Neural cell (in vitro differentiated cells): Measurements from ENCODE around the gene CDH12. TPM values are rescaled to one million over a fixed set of nuclear protein-coding genes. Genes with fewer than 3 reads are reported as not detected.

Experiments used
- H2AFZ ChIP-seq: fragments of 200-600, 300-800 bp; sonication (generic), shearing (Covaris generic); 2 replicates; pipeline ENCODE4 v1.6.0; 2014; ENCODE audit warnings: low read depth, mild to moderate bottlenecking, antibody characterized with exemption, low read length, moderate library complexity
- H3F3A ChIP-seq: fragments of 200-600 bp; shearing (Covaris generic); 2 replicates; pipeline ENCODE4 v1.6.1; 2016; ENCODE audit warnings: mild to moderate bottlenecking, moderate library complexity, mixed read lengths, antibody characterized with exemption, low read length; ENCODE audit not compliant: insufficient read depth, poor library complexity, severe bottlenecking
- H3K27ac ChIP-seq: fragments of 200-600, 300-800 bp; sonication (generic), shearing (Covaris generic); 2 replicates; pipeline ENCODE4 v1.5.1; 2014; ENCODE audit warnings: mild to moderate bottlenecking, low read length, moderate library complexity
- H3K27me3 ChIP-seq: fragments of 300-800, 200-600 bp; sonication (generic), shearing (Covaris generic); 2 replicates; pipeline ENCODE4 v1.6.0; 2014; ENCODE audit warnings: mild to moderate bottlenecking, low read depth, low read length, moderate library complexity; ENCODE audit not compliant: insufficient read depth
- H3K36me3 ChIP-seq: fragments of 300-800, 200-600 bp; sonication (generic), shearing (Covaris generic); 2 replicates; pipeline ENCODE4 v1.5.1; 2014; ENCODE audit warnings: mild to moderate bottlenecking, antibody characterized with exemption, low read length, moderate library complexity; ENCODE audit not compliant: insufficient read depth
- H3K4me2 ChIP-seq: fragments of 300-800, 200-600 bp; sonication (generic), shearing (Covaris generic); 2 replicates; pipeline ENCODE4 v1.6.0; 2014; ENCODE audit warnings: mild to moderate bottlenecking, low read length
- H3K4me3 ChIP-seq: fragments of 300-800, 200-600 bp; sonication (generic), shearing (Covaris generic); 2 replicates; pipeline ENCODE4 v1.5.1; 2014; ENCODE audit warnings: mild to moderate bottlenecking, low read length, moderate library complexity
- H3K79me2 ChIP-seq: fragments of 200-600 bp; shearing (Covaris generic); replicated peaks from 2 replicates; pipeline ENCODE4 v1.6.0; 2014; ENCODE audit warnings: mild to moderate bottlenecking, low read length, moderate library complexity; ENCODE audit not compliant: insufficient read depth
- H3K9ac ChIP-seq: fragments of 300-800, 200-600 bp; sonication (generic), shearing (Covaris generic); 2 replicates; pipeline ENCODE4 v1.6.1; 2016; ENCODE audit warnings: mild to moderate bottlenecking, low read length, mixed read lengths
- H3K9me2 ChIP-seq: fragments of 200-600 bp; shearing (Covaris generic); 2 replicates; pipeline ENCODE4 v1.6.1; 2016; ENCODE audit warnings: mild to moderate bottlenecking, low read length, mixed read lengths; ENCODE audit not compliant: insufficient read depth
- H3K9me3 ChIP-seq: fragments of 200-600, 300-800 bp; sonication (generic), shearing (Covaris generic); 2 replicates; pipeline ENCODE4 v1.6.1; 2016; ENCODE audit warnings: mild to moderate bottlenecking, mixed run types, low read length, moderate library complexity, mixed read lengths
- H4K20me1 ChIP-seq: fragments of 200-600 bp; shearing (Covaris generic); 2 replicates; pipeline ENCODE4 v1.6.1; 2016; ENCODE audit warnings: mild to moderate bottlenecking, mixed run types; ENCODE audit not compliant: insufficient read depth
- EP300 ChIP-seq: fragments of 450-650 bp; conservative IDR thresholded peaks from 2 replicates; pipeline ENCODE4 v1.6.1; 2014; ENCODE audit warnings: antibody characterized with exemption, mild to moderate bottlenecking, moderate library complexity; ENCODE audit not compliant: poor library complexity, severe bottlenecking
- EZH2 ChIP-seq: fragments of 200-600, 300-800 bp; shearing (Covaris generic), sonication (generic); IDR thresholded peaks from 2 replicates; pipeline ENCODE4 v1.6.1; 2014; ENCODE audit warnings: antibody characterized with exemption, low read length, borderline replicate concordance, mild to moderate bottlenecking; ENCODE audit not compliant: insufficient read depth, poor library complexity, severe bottlenecking
- MXI1 ChIP-seq: fragments of 450-650 bp; conservative IDR thresholded peaks from 2 replicates; pipeline ENCODE4 v1.6.1; 2014; ENCODE audit warnings: antibody characterized with exemption, mild to moderate bottlenecking; ENCODE audit not compliant: poor library complexity, severe bottlenecking
- POLR2AphosphoS5 ChIP-seq: IDR thresholded peaks from 2 replicates; pipeline ENCODE4 v1.6.1; 2012
- RAD21 ChIP-seq: fragments of 450-650 bp; conservative IDR thresholded peaks from 2 replicates; pipeline ENCODE4 v1.6.1; 2014; ENCODE audit warnings: antibody characterized with exemption, mild to moderate bottlenecking, moderate library complexity
- SMC3 ChIP-seq: fragments of 450-650 bp; conservative IDR thresholded peaks from 2 replicates; pipeline ENCODE4 v1.6.1; 2014; ENCODE audit warnings: antibody characterized with exemption, mild to moderate bottlenecking, moderate library complexity; ENCODE audit not compliant: poor library complexity
- TAF1 ChIP-seq: IDR thresholded peaks from 2 replicates; pipeline ENCODE4 v1.6.1; 2012; ENCODE audit warnings: low read depth
- polyA plus RNA-seq: library from polyadenylated mRNA; depleted of rRNA; stranded (reverse); fragments of >200 nt; gene quantifications from 2 replicates; pipeline ENCODE4 v1.2.3, GENCODE V29; 2014
- TF ChIP-seq, protein P1 (sequence below): IDR thresholded peaks from 2 replicates; pipeline ENCODE4 v1.6.1; 2012; ENCODE audit warnings: borderline replicate concordance
- TF ChIP-seq, protein P2 (sequence below): fragments of 450-650 bp; IDR thresholded peaks from 2 replicates; pipeline ENCODE4 v1.5.1; 2014; ENCODE audit warnings: antibody characterized with exemption, mild to moderate bottlenecking, moderate library complexity; ENCODE audit not compliant: poor library complexity, severe bottlenecking

CDH12 gene
- polyA plus RNA-seq, 1 donor from 2014 or later, result 2.1 TPM

DNA sequence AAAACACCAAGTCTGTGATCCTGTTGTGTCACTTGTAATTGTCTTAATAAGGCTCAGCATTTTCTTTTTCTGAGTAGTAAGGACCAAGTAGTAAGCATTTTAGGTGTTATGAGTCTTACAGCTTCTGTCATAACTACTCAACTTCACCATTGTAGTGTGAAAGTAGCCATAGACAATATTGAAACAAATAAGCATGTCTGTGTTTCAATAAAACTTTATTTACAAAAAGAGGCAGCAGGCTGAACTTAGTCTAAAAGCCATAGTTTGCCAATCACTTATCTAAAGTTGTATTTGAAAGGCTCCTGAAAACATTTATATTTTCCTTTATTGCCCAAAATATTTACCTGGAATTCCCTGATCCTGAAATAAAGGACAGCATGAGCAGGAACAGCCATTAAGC, 796.1 kb downstream of the CDH12 start:
- no peak overlapping the region for H3K4me2 ChIP-seq
- H3K9me2 ChIP-seq, result no peaks in the 10 kb centered on the region
- H4K20me1 ChIP-seq, result no peaks in the 10 kb centered on the region
- no peaks in the 10 kb centered on the region for H3K36me3 ChIP-seq
- H3K4me3 ChIP-seq, result no peak overlapping the region
- no peak overlapping the region for H2AFZ ChIP-seq
- no peaks in the 10 kb centered on the region for H3K79me2 ChIP-seq
- H3K9me3 ChIP-seq, result no peaks in the 10 kb centered on the region
- TF ChIP-seq, protein P1, sequence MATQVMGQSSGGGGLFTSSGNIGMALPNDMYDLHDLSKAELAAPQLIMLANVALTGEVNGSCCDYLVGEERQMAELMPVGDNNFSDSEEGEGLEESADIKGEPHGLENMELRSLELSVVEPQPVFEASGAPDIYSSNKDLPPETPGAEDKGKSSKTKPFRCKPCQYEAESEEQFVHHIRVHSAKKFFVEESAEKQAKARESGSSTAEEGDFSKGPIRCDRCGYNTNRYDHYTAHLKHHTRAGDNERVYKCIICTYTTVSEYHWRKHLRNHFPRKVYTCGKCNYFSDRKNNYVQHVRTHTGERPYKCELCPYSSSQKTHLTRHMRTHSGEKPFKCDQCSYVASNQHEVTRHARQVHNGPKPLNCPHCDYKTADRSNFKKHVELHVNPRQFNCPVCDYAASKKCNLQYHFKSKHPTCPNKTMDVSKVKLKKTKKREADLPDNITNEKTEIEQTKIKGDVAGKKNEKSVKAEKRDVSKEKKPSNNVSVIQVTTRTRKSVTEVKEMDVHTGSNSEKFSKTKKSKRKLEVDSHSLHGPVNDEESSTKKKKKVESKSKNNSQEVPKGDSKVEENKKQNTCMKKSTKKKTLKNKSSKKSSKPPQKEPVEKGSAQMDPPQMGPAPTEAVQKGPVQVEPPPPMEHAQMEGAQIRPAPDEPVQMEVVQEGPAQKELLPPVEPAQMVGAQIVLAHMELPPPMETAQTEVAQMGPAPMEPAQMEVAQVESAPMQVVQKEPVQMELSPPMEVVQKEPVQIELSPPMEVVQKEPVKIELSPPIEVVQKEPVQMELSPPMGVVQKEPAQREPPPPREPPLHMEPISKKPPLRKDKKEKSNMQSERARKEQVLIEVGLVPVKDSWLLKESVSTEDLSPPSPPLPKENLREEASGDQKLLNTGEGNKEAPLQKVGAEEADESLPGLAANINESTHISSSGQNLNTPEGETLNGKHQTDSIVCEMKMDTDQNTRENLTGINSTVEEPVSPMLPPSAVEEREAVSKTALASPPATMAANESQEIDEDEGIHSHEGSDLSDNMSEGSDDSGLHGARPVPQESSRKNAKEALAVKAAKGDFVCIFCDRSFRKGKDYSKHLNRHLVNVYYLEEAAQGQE, result no peak
- TF ChIP-seq EZH2, result no peak
- TF ChIP-seq SMC3, result no peak
- TF ChIP-seq, protein P2, sequence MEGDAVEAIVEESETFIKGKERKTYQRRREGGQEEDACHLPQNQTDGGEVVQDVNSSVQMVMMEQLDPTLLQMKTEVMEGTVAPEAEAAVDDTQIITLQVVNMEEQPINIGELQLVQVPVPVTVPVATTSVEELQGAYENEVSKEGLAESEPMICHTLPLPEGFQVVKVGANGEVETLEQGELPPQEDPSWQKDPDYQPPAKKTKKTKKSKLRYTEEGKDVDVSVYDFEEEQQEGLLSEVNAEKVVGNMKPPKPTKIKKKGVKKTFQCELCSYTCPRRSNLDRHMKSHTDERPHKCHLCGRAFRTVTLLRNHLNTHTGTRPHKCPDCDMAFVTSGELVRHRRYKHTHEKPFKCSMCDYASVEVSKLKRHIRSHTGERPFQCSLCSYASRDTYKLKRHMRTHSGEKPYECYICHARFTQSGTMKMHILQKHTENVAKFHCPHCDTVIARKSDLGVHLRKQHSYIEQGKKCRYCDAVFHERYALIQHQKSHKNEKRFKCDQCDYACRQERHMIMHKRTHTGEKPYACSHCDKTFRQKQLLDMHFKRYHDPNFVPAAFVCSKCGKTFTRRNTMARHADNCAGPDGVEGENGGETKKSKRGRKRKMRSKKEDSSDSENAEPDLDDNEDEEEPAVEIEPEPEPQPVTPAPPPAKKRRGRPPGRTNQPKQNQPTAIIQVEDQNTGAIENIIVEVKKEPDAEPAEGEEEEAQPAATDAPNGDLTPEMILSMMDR, result no peak
- no peak for TF ChIP-seq TAF1
- no peak for TF ChIP-seq RAD21
- no peak for TF ChIP-seq POLR2AphosphoS5
- no peak for TF ChIP-seq MXI1
- no peak for TF ChIP-seq EP300
- H3K27ac ChIP-seq, result no peak overlapping the region
- no peaks in the 10 kb centered on the region for H3F3A ChIP-seq
- H3K27me3 ChIP-seq, result no peaks in the 10 kb centered on the region
- H3K9ac ChIP-seq, result no peak overlapping the region

DNA sequence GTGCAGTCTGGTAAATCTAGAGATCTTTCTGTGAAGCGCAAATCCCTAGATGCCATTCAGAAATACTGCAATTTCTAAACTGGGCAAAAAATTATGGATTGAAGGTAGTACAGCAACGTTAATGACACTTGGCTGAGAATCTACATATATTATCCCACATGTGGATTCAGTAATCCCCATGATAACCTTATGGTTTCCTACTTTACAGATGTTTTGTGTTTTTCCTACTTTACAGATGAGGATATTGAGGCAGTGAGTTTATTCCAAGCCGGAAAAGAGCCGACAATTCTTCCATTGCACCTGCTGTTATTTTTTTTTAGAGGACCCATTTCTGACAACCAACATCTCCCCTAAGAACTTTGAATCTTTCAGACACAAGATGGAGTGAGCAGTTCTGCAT, 796.5 kb downstream of the CDH12 start:
- H4K20me1 ChIP-seq, result no peaks in the 10 kb centered on the region
- no peak overlapping the region for H3K9ac ChIP-seq
- H3K9me3 ChIP-seq, result no peaks in the 10 kb centered on the region
- H3K27me3 ChIP-seq, result no peaks in the 10 kb centered on the region
- H3K79me2 ChIP-seq, result no peaks in the 10 kb centered on the region
- no peaks in the 10 kb centered on the region for H3F3A ChIP-seq
- H2AFZ ChIP-seq, result no peak overlapping the region
- no peak overlapping the region for H3K4me2 ChIP-seq
- H3K27ac ChIP-seq, result no peak overlapping the region
- no peak for TF ChIP-seq POLR2AphosphoS5
- TF ChIP-seq SMC3, result no peak
- no peak for TF ChIP-seq TAF1
- no peak for TF ChIP-seq EZH2
- no peak for TF ChIP-seq EP300
- no peak for TF ChIP-seq RAD21
- TF ChIP-seq MXI1, result no peak
- TF ChIP-seq, protein P1, result no peak
- TF ChIP-seq, protein P2, result no peak
- no peaks in the 10 kb centered on the region for H3K36me3 ChIP-seq
- H3K9me2 ChIP-seq, result no peaks in the 10 kb centered on the region
- H3K4me3 ChIP-seq, result no peak overlapping the region
